Head of caudate nucleus (tissue), 42 donors: ENCODE measurements around the gene CRACR2A.
A peak's percentile ranks its signal among the peaks of the same experiment; 100 is the strongest.

Source experiments
- DNase-seq, 42 donors: peaks; one replicate each; pipeline versions ENCODE4 v3.0.0 to v3.0.0-alpha.2; 2020 to 2021; ENCODE audit warnings: mixed read lengths in 7 of 42
- intact Hi-C: fragments of 100-400 bp; cut with DNase I; formaldehyde crosslinking; loops from one replicate; pipeline ENCODE4 v1.15.0; 2022

CRACR2A gene

DNA sequence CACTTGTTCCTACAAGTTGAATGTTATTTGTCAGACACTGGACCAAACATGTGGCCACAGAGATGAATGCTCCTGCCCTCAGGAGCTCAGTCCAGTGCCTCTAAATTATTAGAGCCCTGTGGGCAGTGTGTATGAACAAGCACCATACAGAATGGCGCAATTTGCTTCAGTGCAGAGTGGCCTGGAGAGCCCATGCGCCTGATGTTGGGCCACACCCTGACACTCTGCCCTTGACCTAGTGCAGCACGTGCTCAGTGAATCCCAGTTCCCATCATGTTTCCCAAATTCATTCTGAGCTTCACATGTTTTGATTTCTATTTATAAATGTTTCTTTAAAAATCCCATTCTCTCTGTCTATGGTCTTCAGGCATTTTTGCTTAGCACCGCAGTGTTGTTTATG lies 145.1 kb downstream of the CRACR2A start:
- intact Hi-C loops: no loop called here
- no peak for DNase-seq

DNA sequence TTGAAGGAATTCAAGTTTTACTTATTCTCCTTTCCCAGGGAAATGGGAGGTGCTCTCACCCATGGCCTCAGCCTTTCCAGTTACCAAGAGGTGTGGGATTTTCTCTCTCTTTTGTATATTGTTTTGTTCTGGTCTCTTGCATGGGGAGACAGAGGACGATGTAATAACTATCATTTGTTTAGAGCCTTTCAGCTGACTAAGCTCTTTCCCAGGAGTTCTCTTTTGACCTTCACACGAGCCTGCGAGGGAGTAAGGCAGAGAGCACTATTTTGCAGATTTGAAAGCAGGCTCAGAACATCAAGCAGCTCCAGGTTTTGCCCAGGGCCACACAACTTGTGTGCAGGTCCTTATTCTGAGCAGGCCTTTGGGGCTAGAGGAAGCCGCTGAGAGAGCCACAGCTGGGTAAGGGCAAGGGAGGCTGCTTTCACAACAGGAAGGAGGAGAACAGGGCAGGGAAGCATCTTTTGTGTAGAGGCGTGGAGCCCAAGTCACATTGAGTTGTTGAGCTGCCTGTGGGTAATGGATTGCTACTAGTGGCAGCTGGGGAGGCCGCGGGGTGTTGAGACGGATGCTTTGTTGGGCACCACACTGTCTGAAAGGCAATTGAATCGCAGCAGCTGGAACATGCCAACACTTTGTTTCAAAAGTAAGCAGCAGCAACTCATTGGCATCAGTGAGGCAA lies 145.7 kb downstream of the CRACR2A start:
- DNase-seq: no peak
- intact Hi-C loops: no loop called here

DNA sequence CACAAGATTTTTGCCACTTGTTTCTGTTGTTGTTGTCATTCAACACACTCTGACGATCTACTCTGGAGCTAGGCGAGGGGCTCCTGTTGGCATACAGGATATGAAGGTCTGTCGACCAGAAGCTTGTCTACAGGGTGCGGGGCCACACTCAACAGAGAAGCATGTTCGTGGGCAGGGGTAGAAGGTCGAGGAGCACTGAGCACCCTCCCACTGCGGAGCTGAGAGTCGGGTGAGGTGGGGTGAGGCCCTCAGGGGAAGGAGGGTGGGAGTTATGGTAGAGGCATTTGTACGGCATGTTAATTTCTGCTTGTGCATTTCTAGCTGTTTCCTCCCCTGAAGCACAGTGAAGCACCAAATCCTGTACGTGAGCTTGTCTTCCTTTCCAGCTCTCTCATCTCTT lies 146.8 kb downstream of the CRACR2A start:
- intact Hi-C loops: no loop called here
- no peak for DNase-seq

DNA sequence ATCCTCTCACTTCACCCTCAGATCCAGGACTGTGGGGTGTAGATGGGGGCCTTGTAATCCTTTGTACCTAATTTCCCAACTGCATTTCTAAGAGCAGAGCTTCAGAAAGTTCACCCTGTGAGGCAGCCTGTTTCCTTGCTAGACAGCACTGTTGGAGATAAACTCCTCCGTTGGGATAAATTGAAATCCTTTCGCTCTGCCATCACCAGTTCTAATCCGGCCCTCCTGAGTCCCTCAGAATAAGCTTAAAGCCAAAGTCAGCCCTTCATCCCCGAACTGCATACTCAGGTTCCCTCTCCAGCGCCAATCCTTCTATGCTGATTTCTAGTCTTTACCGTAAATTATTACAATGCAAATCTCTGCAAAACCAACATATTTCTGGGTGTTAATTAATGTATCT lies 147.2 kb downstream of the CRACR2A start:
- intact Hi-C loops: no loop called here
- DNase-seq: no peak

DNA sequence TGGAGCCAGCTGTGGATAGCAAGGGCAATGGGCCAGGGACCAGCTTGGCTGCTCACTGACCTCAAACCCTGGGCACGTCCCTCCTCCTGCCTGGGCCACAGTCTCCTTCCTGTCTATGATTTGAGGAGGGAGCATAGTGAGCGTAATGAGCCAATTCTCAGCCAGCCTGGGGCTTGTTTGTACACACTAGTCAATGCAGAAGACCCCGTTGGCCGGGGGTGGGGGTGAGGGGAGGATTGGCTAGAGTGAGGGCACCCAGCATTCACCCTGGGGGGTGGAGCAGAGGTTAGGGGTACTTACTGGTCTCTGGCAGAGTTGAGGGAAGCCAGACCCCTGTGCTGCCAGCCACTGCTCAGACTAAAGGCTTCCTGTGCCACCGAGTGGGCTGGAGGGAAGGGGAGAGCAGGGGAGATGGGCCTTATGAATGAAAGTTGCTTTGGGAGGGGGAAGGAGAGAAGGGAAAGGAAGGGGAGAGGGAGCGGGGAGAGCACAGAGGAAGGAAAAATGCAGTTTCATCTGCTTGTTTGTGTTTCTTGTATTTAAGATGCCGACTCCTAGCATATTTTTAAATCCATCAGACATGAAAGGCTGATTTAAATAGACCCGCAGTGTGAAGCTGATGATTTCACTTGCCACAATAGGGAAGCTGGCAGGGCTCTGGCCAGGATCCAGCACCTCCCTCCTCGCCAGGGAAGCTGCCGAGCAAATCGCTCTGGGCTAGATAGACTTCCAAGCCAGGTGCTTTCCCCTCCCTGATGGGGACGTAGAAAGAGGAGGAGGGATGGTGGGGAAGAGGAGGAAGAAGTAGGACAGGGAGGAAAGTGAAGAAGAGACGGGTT lies 147.9 kb downstream of the CRACR2A start:
- intact Hi-C loops: no loop called here
- peak; percentile 40 to 89 (median 72) for DNase-seq

DNA sequence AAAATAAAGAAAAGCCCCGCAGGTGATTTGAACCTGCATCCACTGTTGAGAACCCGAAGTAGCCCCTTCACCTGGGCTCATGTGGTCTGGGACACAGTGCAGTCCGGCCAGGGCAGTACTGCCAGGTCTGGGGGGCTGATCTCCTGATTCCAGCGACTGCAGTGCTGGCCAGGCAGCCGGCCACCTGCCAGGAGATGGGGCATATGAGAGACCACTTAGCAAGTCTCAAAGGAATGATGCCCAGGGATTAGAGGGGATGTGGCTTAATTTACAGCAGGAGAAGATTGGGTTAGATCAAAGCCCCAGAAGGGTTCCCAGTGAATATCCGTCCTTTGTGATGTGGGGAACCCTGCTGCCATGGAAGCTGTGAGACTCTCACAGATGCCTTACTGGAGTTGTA lies 148.6 kb downstream of the CRACR2A start:
- intact Hi-C loops: no loop called here
- no peak for DNase-seq

DNA sequence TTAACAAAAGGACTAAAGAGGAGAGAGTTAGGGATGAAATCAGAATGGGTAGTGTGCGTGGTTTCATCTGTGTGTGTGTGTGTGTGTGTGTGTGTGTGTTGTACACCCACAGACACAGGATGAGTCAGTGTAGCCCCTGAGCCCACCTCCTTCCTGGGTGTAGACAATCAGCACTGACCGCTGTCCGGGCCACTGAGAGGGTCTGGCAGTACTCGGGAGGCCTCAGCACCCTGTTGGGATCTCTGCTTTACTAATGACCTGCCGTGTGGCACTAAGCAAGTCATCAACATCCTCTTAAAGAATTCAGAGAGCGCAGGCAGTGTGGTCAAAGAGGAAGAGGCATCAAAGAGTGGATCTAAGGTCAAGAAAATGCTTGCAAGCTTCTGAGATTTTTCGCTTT lies 149.3 kb downstream of the CRACR2A start:
- intact Hi-C loops: no loop called here
- no peak for DNase-seq

DNA sequence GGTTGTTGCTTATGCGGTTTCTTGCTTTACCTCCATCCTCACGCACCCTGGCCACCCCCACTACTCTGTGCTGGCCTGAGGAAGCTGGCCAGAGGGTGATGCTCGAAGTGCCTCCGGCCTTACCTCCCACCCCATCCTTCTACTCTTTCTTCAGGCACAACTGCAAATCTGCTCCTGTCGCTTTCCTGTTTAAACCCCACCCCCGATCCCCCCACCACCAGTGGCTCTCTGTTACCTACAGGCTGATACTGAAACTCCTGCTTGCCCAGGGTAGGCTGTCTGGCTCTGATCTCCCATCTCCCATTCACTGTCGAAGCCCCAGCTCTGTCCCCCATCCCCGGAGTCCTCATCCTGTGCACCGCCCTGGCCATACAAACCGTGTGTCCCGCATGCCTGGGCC lies 150.4 kb downstream of the CRACR2A start:
- no peak for DNase-seq
- intact Hi-C loops: no loop called here

DNA sequence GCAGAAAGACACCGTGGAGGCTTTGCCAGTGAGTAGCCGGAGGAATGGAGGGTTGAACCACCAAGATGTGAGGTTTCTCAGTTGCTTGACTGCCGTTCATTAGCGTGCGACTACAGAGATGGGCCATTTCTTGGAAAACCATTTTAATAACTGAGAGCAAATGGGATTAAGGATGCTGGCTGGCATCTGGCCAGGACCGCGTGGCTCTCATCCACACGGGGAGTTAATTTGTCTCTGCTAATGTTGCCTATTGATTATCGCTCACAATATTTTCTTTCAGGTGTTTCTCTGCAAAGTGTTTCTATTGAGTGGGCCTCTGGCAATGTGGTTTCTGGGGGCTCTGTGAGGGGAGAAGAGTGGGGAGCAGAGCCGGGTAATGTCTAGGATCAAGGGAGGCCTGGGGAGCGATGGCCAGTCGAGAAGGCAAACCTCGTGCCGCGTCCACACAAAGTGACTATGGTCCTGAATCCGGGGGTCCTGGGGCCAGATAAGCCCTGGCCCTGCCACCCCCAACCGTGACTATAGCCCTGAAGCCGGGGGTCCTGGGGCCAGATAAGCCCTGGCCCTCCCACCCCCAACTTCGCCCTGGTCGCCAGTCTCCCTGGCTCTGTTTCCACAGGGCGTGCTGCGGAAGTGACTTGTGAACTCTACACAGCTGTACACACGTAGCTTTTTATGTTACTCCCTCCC lies 151.3 kb downstream of the CRACR2A start:
- intact Hi-C loops: no loop called here
- no peak for DNase-seq

DNA sequence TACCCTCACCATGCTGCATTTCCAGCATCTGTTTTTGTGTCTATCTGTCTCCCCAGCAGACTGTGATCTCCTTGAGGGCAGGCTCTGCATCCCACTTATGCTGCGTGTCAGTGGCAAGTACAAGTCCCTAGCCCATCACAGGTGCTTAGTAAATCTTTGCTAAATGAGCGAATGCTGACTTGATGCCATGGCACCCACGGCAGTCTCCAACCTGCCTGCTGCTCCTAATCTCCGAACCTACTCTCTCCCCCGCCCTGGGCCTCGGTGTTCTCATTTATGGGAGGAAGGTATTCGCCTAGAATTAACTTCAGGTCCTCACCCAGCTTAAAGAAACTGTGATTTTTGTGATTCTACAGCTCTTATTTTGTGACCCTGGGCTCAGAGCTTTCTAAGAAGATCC lies 152.0 kb downstream of the CRACR2A start:
- intact Hi-C loops: no loop called here

DNA sequence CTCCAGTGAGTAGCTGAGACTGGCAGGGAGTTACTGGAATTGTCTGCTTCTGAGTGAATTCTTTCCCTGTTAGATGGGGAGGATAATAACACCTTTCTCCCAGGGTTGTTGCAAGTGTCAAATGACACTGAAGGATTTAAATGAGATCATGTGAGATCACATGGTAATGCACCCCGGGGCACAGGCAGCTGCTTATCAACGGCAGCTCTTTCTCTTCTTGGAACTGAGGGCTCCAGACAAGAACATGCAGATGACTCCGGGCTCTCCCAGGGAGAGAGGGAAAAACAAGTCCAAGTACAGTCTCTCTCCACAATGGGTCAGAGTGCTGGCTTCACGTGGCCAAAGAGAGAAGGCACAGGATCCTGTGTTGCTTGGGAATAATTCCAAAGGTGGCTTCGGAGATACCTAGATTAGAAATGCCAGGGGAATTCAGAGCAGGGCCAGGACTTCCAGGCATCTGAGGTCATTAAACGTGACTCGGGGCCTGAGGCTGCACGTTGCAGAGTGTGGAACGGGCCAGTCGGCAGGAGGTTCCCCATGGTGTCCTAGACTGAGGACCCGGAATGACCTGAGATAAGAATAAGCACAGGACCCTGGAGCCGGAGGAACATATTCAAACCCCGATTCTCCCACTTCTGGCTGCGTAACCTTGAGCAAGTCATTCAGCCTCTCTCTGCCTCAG lies 152.7 kb downstream of the CRACR2A start:
- intact Hi-C loops: no loop called here
- peak in 17 of 42 donors; percentile 35 to 72 (median 53) for DNase-seq

More for the DNA sequence above, 152.0 kb downstream of the CRACR2A start:
- peak in 32 of 42 donors; percentile 37 to 88 (median 66) for DNase-seq

DNA sequence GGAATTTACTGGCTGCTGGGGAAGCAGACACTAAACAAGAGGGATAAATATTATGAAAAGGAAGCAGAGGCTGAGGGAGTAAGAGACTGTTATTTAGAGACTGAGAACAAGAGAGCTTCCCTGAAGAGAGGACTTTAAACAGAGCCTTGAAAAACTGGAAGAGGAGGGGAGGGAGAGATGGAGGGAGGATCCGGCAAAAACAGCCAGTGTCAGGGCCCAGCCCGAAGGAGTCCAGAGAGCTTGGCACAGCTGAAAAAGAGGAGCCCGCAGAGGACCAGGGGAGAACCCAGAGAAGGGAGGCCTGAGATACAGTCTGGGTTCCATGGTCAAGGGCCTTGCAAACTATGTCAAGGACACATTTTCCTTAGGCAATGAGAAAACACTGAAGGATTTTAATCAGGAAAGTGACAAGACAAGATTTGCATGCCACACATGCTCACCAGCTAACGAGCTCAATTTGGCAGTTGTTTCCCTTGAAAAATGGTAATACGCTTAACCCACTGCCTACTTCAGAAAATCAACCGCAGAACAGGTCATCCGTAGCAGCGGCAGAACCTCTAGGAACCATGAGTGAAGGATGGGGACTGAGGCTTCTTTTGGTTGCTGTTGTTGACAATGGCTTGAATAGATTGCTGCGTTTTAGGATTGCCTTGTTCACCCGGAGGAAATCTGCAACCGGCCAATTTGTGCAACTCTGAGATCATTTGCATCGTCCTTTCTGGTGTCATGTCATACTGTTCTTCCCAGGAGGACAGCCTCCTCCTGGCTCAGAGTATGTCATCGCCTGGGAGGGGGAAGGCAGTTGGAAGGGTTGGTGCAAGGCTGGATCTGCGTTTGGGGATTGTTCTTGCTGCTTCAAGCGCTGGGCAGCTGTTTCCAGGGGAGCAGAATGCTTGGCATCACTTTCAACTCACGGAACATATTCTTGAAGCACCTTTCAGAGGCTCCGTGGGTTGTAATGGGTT lies 153.7 kb downstream of the CRACR2A start:
- DNase-seq: no peak
- intact Hi-C loops: no loop called here

DNA sequence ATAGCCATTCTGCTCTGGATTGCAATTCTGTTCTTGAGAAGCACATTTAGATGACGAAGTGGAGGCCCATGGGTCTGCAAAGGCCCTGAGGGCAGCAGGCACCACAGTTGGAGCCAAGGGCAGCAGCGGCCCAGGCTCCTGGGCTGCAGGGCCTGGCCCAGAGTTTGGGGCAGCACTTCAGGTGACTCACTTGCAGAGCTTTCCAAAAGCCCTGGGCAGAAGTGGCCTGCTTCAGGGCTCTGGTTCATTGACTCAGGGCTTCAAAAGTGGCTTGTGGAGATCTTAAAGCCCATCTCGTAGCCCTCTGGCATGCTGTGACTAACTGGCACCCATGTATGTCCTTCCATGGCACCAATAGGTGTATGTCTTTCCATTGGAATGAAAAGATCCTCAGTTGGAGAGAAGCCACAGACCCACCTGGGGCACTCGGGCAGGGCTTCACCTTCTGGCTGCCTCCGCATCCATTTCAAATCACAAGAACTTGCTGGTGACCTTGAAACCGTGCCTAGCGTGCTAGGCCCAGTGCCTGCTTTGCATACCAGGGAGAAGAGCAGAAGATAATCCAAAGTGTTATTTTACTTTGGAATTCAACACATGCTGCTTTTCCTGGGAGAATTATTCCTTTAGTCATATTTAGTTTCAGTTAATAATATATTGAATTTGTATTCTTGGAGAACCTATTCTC lies 155.2 kb downstream of the CRACR2A start:
- peak in 1 of 42 donors; percentile 7 for DNase-seq
- intact Hi-C loops: no loop called here

DNA sequence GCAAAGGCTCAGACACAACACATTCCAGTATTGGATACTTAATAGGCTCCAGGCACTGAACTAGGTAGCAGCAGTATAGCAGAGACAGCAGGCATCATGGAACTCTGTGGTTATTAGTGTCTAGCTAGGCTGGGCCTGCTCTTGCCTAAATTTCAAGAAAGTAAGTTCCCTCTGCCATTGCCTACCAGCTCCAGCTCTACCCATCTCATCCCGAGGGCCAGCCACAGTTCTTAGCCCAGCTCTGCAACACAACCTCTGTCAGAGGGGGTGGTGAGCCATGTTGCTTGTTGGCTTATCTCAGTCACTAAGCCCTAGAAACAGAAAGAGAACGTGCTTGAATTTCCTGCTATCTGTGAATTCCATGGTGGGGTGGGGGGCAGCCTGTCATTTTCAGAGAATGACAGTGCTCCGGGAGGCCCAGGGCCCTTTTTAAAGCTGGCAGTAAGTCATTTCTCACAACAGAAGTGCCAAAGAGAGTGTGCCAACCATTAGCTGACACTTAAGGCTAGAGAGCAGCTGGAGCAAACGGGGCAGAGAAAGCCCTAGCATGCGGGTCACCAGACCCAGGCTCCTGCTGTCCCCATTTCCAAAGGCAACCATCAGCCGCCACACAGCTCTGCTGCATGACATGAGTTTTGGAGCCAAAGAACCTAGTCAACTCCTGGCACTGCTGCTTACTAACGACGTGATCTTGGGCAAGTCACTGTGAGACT lies 156.1 kb downstream of the CRACR2A start:
- intact Hi-C loops: no loop called here
- DNase-seq: peak in 2 of 42 donors; percentile 19 to 23

DNA sequence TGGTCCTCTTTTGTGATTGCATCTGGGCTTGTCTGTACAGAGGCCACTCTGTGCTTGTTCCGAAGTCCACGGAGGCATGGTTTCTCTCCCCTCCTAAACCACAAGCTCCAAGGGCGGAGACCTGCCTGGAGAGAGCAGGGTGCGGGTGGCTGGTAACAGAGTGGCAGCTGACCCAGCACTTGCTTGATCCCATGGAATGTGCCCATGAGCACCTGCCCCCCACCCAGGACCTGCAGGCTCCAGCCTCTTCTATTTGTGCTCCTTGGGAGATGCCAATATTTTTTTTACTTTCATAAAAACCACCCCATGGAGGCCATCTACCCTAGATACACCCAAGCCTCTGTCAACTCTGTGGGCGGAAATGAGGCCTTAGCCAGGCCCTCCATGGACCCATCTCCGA lies 157.2 kb downstream of the CRACR2A start:
- peak in 2 of 42 donors; percentile 2 to 22 for DNase-seq
- intact Hi-C loops: no loop called here

DNA sequence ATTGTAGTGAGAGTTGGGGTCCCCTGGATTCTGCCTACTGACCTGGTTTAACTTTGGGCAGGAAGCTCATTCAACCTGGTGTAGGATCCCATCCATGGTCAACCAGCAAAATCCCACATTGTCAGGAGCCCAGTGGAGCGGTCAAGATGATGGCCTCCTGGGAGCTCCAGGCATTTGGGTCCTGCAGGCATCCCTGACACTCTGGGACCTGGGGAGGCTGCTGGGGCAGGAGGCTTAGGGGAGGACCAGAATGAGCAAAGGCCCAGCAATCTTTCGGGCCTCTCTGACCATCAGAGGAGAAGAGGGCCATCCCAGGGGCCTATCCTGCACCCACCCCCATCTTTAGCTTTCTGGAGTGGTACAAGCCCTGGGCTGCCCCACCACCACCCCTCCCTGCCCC lies 157.9 kb downstream of the CRACR2A start:
- no peak for DNase-seq
- intact Hi-C loops: no loop called here

DNA sequence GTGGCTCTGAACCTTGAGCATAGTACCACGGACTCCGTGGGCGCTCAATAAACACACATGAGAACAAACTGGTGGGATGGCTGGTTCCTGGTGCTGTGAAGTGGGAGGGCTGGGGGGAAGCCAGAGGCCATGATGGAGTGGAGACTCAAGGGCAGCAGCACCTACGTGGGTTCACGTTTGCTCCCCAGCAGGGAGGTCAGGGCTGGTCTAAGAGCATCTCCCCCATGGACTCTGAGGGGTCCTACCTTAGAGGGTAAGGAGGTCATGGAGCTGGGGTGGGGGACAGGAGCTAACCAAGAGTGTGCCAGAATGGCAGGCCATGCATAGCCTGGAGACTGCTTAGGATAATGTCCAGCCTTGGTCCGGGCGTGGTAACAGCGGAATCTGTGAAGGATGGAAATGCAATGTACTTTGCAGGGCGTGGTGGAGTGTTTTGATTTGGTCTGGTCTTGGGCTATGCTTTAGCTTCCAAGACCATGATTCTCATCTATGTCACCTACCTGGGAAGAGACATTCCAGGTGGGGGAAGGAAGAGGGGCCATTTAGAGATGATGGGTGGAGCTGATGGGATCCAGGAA lies 158.9 kb downstream of the CRACR2A start:
- DNase-seq: no peak
- intact Hi-C loops: no loop called here
